Ovary (tissue), 3 donors: ENCODE data around the gene STAT5A.

ENCODE experiments used
- EP300 ChIP-seq: sonication (generic); formaldehyde crosslinking; IDR thresholded peaks from one replicate; pipeline ENCODE4 v1.6.1; 2017; ENCODE audit warnings: antibody characterized with exemption
- POLR2A ChIP-seq: fragments of 450-650 bp; IDR thresholded peaks from one replicate; pipeline ENCODE4 v1.6.1; 2017; ENCODE audit warnings: antibody characterized with exemption, mild to moderate bottlenecking, moderate library complexity
- TF ChIP-seq, protein P1 (sequence below), 3 donors: fragments of 450-650 bp in 2 of 3; fragments of 200-600 bp in 1 of 3; IDR thresholded peaks; one replicate each; pipeline versions ENCODE4 v1.5.1 to v1.8.0; 2016 to 2022; ENCODE audit warnings: antibody characterized with exemption in 3 of 3, mild to moderate bottlenecking in 1 of 3
- donor health status: DM: no; HTN: no; CAD: no.

DNA sequence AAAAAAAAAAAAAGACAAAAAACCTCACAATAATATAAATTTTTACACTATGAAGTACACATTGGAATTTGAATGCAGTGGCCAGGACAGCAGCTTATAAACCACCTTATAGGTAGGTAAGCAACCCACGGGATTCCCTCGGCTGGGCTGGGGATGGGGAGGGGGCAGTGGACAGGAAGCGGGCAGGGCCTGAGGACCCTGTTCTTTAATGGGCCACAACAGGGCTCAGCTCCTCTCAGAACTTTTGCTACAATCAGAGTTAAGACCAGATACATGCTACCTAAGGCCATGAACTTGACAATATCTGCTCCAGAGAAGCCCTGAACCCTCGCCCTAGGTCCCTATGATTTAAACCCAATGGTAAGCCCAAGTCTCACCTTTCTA, 25.1 kb downstream of the STAT5A start:
- TF ChIP-seq POLR2A (no peak), EP300 (no peak)
- TF ChIP-seq, protein P1, sequence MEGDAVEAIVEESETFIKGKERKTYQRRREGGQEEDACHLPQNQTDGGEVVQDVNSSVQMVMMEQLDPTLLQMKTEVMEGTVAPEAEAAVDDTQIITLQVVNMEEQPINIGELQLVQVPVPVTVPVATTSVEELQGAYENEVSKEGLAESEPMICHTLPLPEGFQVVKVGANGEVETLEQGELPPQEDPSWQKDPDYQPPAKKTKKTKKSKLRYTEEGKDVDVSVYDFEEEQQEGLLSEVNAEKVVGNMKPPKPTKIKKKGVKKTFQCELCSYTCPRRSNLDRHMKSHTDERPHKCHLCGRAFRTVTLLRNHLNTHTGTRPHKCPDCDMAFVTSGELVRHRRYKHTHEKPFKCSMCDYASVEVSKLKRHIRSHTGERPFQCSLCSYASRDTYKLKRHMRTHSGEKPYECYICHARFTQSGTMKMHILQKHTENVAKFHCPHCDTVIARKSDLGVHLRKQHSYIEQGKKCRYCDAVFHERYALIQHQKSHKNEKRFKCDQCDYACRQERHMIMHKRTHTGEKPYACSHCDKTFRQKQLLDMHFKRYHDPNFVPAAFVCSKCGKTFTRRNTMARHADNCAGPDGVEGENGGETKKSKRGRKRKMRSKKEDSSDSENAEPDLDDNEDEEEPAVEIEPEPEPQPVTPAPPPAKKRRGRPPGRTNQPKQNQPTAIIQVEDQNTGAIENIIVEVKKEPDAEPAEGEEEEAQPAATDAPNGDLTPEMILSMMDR (IDR thresholded peaks at IDR 0.05): no peak
